Measurements from ENCODE around the gene INTS6.

Gene INTS6

DNA sequence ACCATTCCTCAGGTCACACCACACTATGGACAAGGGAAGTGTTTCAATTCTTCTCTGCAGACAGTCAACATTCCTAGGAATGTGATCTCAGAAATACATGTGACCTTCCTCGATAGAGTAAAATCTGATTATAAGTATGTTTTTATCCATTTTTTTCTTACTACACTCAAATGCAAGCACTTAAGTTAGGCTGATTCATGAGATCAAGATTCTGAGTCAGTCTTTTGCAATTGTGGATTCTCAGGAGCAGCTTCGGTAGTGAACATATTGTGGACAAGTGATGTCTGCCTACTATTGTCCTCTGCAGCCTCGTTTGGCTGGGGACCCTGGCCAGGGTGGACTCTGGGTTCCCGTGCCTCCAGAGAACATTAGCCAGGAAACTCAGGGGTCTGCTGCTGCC, 110.1 kb downstream of the INTS6 start:
- Histone ChIP-seq H3K9me3 (ENCODE audit: control insufficient read depth, insufficient read depth, low read length) (no peaks in the 10 kb centered on the region), H3K27ac (ENCODE audit: low read depth, low read length) (no peak overlapping the region), H3K36me3 (ENCODE audit: control insufficient read depth, insufficient read depth, low read length) (no peaks in the 10 kb centered on the region), H3K4me3 (ENCODE audit: low read depth, low read length) (no peak overlapping the region), H3K27me3 (ENCODE audit: control insufficient read depth, insufficient read depth, low read length) (no peaks in the 10 kb centered on the region), H3K9ac (ENCODE audit: low read depth, low read length) (no peak overlapping the region), H3K4me1 (ENCODE audit: control insufficient read depth, insufficient read depth, low read length) (peaks cover 14% of the 10 kb centered on the region; the same call in 1 of the 2 replicates)

DNA sequence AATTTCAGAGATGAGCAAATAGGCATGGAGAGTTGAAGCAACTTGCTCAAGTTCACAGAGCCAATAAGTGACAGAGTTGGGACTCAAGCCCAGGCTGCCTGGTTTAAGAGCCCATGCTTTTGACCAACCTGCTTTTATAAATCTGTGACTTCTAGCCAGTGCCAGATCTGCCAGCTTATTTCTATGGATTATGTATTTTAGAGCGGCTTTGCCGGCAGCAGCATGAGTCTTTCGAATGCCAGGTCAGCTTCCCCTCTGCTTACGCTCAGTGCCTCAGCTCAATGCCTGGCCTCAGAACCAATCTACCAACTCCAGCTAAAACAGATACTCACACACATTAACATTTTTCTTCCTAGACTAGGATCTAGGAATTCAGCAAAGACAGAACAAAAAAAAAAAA, 111.0 kb downstream of the INTS6 start:
- H3K4me1 ChIP-seq (ENCODE audit: control insufficient read depth, insufficient read depth, low read length): peaks cover 12% of the 10 kb centered on the region; the same call in 1 of the 2 replicates
- no peak overlapping the region for H3K9ac ChIP-seq (ENCODE audit: low read depth, low read length)
- no peak overlapping the region for H3K27ac ChIP-seq (ENCODE audit: low read depth, low read length)
- H3K4me3 ChIP-seq (ENCODE audit: low read depth, low read length): no peak overlapping the region
- no peaks in the 10 kb centered on the region for H3K27me3 ChIP-seq (ENCODE audit: control insufficient read depth, insufficient read depth, low read length)
- no peaks in the 10 kb centered on the region for H3K36me3 ChIP-seq (ENCODE audit: control insufficient read depth, insufficient read depth, low read length)
- H3K9me3 ChIP-seq (ENCODE audit: control insufficient read depth, insufficient read depth, low read length): no peaks in the 10 kb centered on the region

DNA sequence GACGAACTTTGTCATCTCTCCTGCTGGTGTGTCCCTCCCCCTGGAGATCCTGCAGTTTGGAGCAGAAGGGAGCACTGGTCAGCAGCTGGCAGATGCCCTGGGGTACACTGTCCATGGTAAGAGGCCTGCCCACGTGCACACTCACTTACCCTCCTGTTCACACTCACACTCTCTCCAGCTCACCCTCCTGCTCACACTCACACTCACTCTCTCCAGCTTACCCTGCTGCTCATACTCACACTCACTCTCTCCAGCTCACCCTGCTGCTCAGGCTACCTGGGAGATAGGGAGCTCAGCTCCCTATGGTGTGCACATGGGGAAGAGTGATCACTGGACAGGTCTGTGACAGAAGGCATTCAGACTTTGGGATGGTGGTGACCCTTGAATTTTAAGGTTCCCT, 111.6 kb downstream of the INTS6 start:
- Histone ChIP-seq H3K27ac (ENCODE audit: low read depth, low read length) (no peak overlapping the region), H3K9me3 (ENCODE audit: control insufficient read depth, insufficient read depth, low read length) (no peaks in the 10 kb centered on the region), H3K27me3 (ENCODE audit: control insufficient read depth, insufficient read depth, low read length) (no peaks in the 10 kb centered on the region), H3K36me3 (ENCODE audit: control insufficient read depth, insufficient read depth, low read length) (no peaks in the 10 kb centered on the region), H3K4me1 (ENCODE audit: control insufficient read depth, insufficient read depth, low read length) (peaks cover 10% of the 10 kb centered on the region; the same call in 1 of the 2 replicates), H3K4me3 (ENCODE audit: low read depth, low read length) (no peak overlapping the region), H3K9ac (ENCODE audit: low read depth, low read length) (no peak overlapping the region)

DNA sequence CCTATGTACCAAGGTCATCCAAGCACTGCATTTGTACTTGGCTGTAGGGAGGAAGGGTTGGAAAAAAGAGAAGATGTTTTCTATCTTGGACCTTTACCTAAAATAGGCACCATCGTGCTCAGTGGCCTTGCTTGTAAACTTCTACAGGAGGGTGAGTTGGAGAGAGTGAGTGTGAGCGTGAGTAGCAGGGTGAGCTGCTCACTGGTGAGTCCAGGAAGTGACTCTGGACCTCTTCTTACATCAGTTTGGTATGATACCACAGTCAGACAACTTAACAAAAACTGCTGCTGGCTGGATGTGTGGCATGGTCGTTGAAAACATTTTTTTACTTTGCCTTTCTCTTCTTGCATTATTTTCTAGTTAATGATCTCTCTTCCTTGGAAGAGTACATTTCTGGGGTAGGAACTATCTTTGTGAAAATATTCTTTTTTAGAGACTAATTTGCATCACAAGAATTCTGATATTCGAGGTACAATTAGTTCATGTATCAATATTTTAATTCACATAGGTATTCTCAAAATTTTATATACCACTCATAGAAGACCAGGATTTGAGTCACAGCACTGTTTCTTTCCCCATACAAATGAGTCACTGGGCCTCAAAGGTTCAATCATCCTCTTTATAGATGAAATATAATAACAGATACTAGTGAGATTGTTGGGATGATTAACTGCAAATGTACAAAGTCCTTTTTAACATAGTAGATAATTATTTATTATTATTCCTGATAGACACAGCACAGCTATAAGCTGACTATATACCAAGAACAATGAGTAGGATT, 112.7 kb downstream of the INTS6 start:
- Histone ChIP-seq H3K36me3 (ENCODE audit: control insufficient read depth, insufficient read depth, low read length) (no peaks in the 10 kb centered on the region), H3K9me3 (ENCODE audit: control insufficient read depth, insufficient read depth, low read length) (no peaks in the 10 kb centered on the region), H3K4me3 (ENCODE audit: low read depth, low read length) (no peak overlapping the region), H3K9ac (ENCODE audit: low read depth, low read length) (no peak overlapping the region), H3K4me1 (ENCODE audit: control insufficient read depth, insufficient read depth, low read length) (0 out of 2 replicates have a peak, but pooled peaks cover 5% of the 10 kb centered on the region), H3K27me3 (ENCODE audit: control insufficient read depth, insufficient read depth, low read length) (no peaks in the 10 kb centered on the region), H3K27ac (ENCODE audit: low read depth, low read length) (no peak overlapping the region)

DNA sequence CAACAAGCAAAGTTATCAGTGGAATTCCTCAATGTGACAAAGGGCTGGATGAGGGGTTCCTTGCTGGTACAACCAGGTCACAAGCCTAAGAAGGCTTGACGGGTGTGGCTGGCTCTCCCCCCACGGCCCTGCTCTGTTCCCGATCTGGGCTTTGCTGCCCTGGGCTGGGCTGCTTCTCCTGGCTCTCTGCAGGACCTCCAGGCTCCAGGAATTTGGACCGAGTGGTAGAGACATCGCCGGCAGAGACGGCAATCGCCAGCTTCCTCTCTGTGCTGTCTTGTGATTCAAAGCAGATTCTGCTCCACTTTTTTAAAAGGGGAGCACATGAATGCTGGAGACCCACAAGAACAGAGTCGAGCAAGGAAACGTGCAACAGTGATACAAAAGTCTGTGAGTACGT, 113.5 kb downstream of the INTS6 start, which contains the start of gene SERPINE3:
TSS of gene SERPINE3 (plus strand) at position 338 of the 400 bp plus-strand sequence. CDS start 1,401 bp downstream, outside the sequence.
- H3K9me3 ChIP-seq (ENCODE audit: control insufficient read depth, insufficient read depth, low read length): no peaks in the 10 kb centered on the region
- no peak within 1 kb of the TSS for H3K4me3 ChIP-seq (ENCODE audit: low read depth, low read length)
- H3K9ac ChIP-seq (ENCODE audit: low read depth, low read length): no peak within 1 kb of the TSS

DNA sequence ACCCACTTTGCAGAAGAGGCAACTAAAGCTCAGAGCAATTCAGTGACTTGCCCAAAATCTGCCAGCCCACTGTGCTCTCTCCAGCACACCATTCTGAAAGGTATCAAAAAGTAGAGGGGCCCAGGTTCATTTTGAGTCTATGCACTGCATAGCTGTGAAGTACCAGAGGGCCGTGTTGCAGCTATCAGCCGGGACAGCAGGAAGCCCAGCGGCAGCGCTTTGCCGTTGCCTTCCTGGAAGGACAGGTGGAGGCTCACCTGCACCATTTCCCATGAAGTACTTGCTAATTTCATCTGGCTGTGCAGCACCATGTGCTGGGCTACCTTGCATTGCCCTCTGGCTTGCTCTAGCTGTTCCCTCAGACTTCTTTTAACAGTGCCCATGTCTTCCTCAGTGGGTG, 116.1 kb downstream of the INTS6 start:
- Histone ChIP-seq H3K36me3 (ENCODE audit: control insufficient read depth, insufficient read depth, low read length) (no peaks in the 10 kb centered on the region), H3K27ac (ENCODE audit: low read depth, low read length) (no peak overlapping the region), H3K4me3 (ENCODE audit: low read depth, low read length) (no peak overlapping the region), H3K9me3 (ENCODE audit: control insufficient read depth, insufficient read depth, low read length) (no peaks in the 10 kb centered on the region), H3K27me3 (ENCODE audit: control insufficient read depth, insufficient read depth, low read length) (no peaks in the 10 kb centered on the region), H3K4me1 (ENCODE audit: control insufficient read depth, insufficient read depth, low read length) (0 out of 2 replicates have a peak, but pooled peaks cover 5% of the 10 kb centered on the region), H3K9ac (ENCODE audit: low read depth, low read length) (no peak overlapping the region)

More for the DNA sequence above, 113.5 kb downstream of the INTS6 start, which contains the start of gene SERPINE3:
- no peak within 1 kb of the TSS for H3K27ac ChIP-seq (ENCODE audit: low read depth, low read length)
- 0 out of 2 replicates have a peak, but pooled peaks cover 5% of the 10 kb centered on the region for H3K4me1 ChIP-seq (ENCODE audit: control insufficient read depth, insufficient read depth, low read length)
- H3K36me3 ChIP-seq (ENCODE audit: control insufficient read depth, insufficient read depth, low read length): no peaks in the 10 kb centered on the region
- no peaks in the 10 kb centered on the region for H3K27me3 ChIP-seq (ENCODE audit: control insufficient read depth, insufficient read depth, low read length)

DNA sequence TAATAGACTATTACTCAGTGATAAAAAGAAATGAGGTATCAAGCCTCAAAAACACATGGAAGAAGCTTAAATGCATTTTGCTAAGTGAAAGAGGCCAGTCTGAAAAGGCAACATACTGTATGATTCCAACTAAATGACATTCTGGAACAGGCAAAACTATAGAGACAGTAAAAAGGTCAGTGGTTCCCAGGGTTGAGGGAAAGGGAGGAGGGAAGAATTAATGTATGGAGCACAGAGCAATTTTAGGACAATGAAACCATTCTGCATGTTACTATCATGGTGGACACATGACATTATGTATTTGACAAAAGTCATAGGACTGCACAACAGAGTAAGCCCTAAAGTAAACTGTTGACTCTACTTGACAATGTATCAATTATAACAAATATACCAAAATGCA, 119.0 kb downstream of the INTS6 start:
- no peak overlapping the region for H3K27ac ChIP-seq (ENCODE audit: low read depth, low read length)
- H3K27me3 ChIP-seq (ENCODE audit: control insufficient read depth, insufficient read depth, low read length): no peaks in the 10 kb centered on the region
- no peaks in the 10 kb centered on the region for H3K9me3 ChIP-seq (ENCODE audit: control insufficient read depth, insufficient read depth, low read length)
- no peaks in the 10 kb centered on the region for H3K36me3 ChIP-seq (ENCODE audit: control insufficient read depth, insufficient read depth, low read length)
- H3K9ac ChIP-seq (ENCODE audit: low read depth, low read length): no peak overlapping the region
- H3K4me3 ChIP-seq (ENCODE audit: low read depth, low read length): no peak overlapping the region
- H3K4me1 ChIP-seq (ENCODE audit: control insufficient read depth, insufficient read depth, low read length): peaks cover 4% of the 10 kb centered on the region; the same call in 1 of the 2 replicates

DNA sequence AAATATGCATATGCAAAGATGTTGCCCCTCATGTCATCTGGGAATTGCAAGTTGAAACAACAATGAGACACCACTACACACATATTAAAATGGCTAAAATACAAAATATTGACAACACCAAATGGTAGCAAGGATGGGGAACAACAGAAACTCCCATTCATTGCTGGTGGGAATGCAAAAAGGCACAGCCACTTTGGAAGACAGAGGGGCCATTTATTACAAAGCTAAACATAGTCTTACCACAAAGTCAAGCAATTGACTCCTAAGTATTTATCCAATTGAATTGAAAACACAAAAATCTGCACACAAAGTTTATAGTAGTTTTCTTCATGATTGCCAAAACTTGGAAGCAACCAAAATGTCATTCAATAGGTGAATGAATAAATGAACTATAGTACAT, 119.4 kb downstream of the INTS6 start:
- Histone ChIP-seq H3K9me3 (ENCODE audit: control insufficient read depth, insufficient read depth, low read length) (no peaks in the 10 kb centered on the region), H3K9ac (ENCODE audit: low read depth, low read length) (no peak overlapping the region), H3K27me3 (ENCODE audit: control insufficient read depth, insufficient read depth, low read length) (no peaks in the 10 kb centered on the region), H3K36me3 (ENCODE audit: control insufficient read depth, insufficient read depth, low read length) (no peaks in the 10 kb centered on the region), H3K4me3 (ENCODE audit: low read depth, low read length) (no peak overlapping the region), H3K4me1 (ENCODE audit: control insufficient read depth, insufficient read depth, low read length) (peaks cover 7% of the 10 kb centered on the region), H3K27ac (ENCODE audit: low read depth, low read length) (no peak overlapping the region)

DNA sequence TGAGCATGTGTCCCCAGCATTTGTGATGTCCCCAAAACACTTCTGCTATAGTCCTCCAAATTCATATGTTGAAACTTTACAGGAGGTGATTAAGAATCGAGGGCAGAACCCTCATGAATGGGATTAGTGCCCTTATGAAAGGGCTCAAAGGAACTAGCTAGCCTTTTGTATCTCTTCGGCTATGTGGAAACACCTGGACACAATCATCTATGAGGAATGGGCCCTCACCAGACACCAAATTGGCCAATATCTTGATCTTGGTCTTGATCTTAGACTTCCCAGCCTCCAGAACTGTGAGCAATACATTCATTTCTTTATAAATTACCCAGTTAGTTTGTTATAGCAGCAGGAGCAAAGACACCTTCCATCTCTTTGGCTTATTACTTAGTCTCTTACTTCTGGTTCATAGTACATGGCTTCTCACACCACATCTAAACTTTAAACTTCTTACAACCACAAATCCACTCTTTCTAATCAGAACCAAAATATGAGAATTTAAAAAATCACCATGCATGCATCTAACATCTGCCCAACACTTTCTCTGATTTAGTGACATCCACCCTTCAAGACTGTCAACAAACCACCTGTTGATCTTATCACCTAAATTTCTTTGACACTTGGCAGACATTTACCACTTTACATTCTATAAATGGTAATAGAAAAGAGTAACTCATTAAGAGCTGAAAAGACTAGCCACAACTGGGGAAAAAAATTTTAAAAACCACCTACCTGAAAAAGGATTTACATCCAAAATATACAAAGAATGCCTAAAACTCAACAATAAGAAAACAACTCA, 120.1 kb downstream of the INTS6 start:
- Histone ChIP-seq H3K9ac (ENCODE audit: low read depth, low read length) (no peak overlapping the region), H3K4me1 (ENCODE audit: control insufficient read depth, insufficient read depth, low read length) (peaks cover 10% of the 10 kb centered on the region), H3K27ac (ENCODE audit: low read depth, low read length) (no peak overlapping the region), H3K9me3 (ENCODE audit: control insufficient read depth, insufficient read depth, low read length) (no peaks in the 10 kb centered on the region), H3K4me3 (ENCODE audit: low read depth, low read length) (no peak overlapping the region), H3K36me3 (ENCODE audit: control insufficient read depth, insufficient read depth, low read length) (no peaks in the 10 kb centered on the region), H3K27me3 (ENCODE audit: control insufficient read depth, insufficient read depth, low read length) (no peaks in the 10 kb centered on the region)

DNA sequence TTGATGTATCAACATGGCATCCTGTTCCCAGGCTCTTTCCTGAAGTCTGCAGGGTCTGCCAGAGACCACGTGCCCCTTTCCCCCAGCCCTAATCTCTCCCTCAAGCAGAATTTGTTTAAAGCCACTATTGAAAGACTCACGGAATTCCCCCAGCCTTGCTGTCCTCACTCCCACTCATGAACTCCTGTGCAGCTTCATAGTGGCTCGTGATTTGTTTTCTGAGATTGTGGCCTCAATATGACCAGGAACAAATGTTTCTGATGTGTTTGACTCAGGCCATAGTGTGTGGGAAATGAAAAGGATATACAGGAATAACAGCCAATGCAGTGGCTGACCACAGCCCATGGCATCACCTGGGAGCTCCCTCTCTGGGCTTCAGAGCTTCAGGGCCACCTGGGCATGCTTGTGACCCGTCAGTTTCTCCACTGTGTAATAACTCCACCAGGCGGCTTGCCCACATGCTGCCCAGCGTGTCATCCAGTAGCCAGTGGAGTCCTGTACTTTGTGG, 121.4 kb downstream of the INTS6 start:
- no peak overlapping the region for H3K4me3 ChIP-seq (ENCODE audit: low read depth, low read length)
- no peaks in the 10 kb centered on the region for H3K9me3 ChIP-seq (ENCODE audit: control insufficient read depth, insufficient read depth, low read length)
- H3K36me3 ChIP-seq (ENCODE audit: control insufficient read depth, insufficient read depth, low read length): no peaks in the 10 kb centered on the region
- H3K4me1 ChIP-seq (ENCODE audit: control insufficient read depth, insufficient read depth, low read length): peaks cover 10% of the 10 kb centered on the region
- H3K27ac ChIP-seq (ENCODE audit: low read depth, low read length): no peak overlapping the region
- H3K9ac ChIP-seq (ENCODE audit: low read depth, low read length): no peak overlapping the region
- H3K27me3 ChIP-seq (ENCODE audit: control insufficient read depth, insufficient read depth, low read length): no peaks in the 10 kb centered on the region

DNA sequence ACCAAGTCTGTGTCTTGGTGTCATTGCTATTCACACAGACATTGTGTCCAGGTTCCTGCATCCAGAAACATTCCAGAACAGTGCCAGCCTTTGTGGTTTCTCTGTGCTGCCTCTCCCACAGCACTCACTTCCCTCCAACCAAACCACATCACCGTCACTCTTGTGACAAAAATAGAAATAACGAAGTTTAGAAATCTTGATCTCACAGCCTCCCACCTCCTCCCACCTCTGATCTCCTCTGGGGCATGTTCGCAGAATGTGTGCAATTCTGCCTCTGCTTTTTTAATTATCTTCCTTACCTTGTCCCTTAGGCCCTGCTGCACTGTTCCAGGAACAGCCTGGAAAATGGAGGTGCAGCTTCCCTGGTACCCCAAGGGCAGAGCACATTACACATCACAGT, 122.0 kb downstream of the INTS6 start:
- H3K27me3 ChIP-seq (ENCODE audit: control insufficient read depth, insufficient read depth, low read length): no peaks in the 10 kb centered on the region
- peaks cover 13% of the 10 kb centered on the region for H3K4me1 ChIP-seq (ENCODE audit: control insufficient read depth, insufficient read depth, low read length)
- H3K9ac ChIP-seq (ENCODE audit: low read depth, low read length): no peak overlapping the region
- H3K9me3 ChIP-seq (ENCODE audit: control insufficient read depth, insufficient read depth, low read length): no peaks in the 10 kb centered on the region
- no peak overlapping the region for H3K4me3 ChIP-seq (ENCODE audit: low read depth, low read length)
- H3K27ac ChIP-seq (ENCODE audit: low read depth, low read length): no peak overlapping the region
- H3K36me3 ChIP-seq (ENCODE audit: control insufficient read depth, insufficient read depth, low read length): no peaks in the 10 kb centered on the region
